Endothelial cell of umbilical vein (primary cell): ENCODE results near the gene NXT2. TPM values are rescaled to one million over a fixed set of nuclear protein-coding genes. Genes with fewer than 3 reads are reported as not detected.

Experiments
- BruUV-seq: library from RNA; stranded (reverse); fragments of 400-500 nt; replicated peaks from 2 replicates; lab custom pipeline; 2021; lab: Mats Ljungman, UMichigan
- CTCF ChIA-PET: fragments of 300-600, 350-600 bp; sonication (Branson Sonifier 250); formaldehyde crosslinking; loops from one replicate; lab custom pipeline; 2021; ENCODE audit warnings: antibody characterized with exemption, inconsistent platforms; lab: Charles Lee
- POLR2A ChIA-PET: fragments of 300-600, 350-600 bp; sonication (Branson Sonifier 250); formaldehyde crosslinking; loops from one replicate; lab custom pipeline; 2021; ENCODE audit warnings: antibody characterized with exemption, inconsistent platforms; lab: Charles Lee
- DNase-seq: peaks from one replicate; pipeline ENCODE4 v3.0.0-alpha.2; 2011; ENCODE audit warnings: low read depth, low spot score
- FAIRE-seq: peaks from 2 replicates; lab custom pipeline; 2011; peaks lifted over from hg19 to GRCh38; lab: Jason Lieb, UNC
- H2AFZ ChIP-seq: 2 replicates; pipeline ENCODE4 v1.6.0; 2012; ENCODE audit warnings: low read depth, low read length, control low read depth, inconsistent platforms
- H3K27ac ChIP-seq: 2 replicates; pipeline ENCODE4 v1.5.1; 2011; ENCODE audit warnings: low read depth, mild to moderate bottlenecking, control low read depth, low read length, moderate library complexity; ENCODE audit not compliant: insufficient read depth
- H3K27me3 ChIP-seq, 2 experiments: 2 replicates each; pipeline versions ENCODE4 v1.6.0 to v1.6.1; 2011; ENCODE audit warnings: low read length in 2 of 2, mixed read lengths in 1 of 2; ENCODE audit not compliant: control insufficient read depth in 2 of 2, insufficient read depth in 2 of 2
- H3K36me3 ChIP-seq, 2 experiments: 2 replicates in 1 of 2; 3 replicates in 1 of 2; pipeline ENCODE4 v1.5.1; 2011; ENCODE audit warnings: low read length in 2 of 2, mild to moderate bottlenecking in 1 of 2, moderate library complexity in 1 of 2; ENCODE audit not compliant: control insufficient read depth in 2 of 2, insufficient read depth in 2 of 2; ENCODE audit errors: extremely low read depth in 1 of 2
- H3K4me1 ChIP-seq: 3 replicates; pipeline ENCODE4 v1.5.1; 2011; ENCODE audit warnings: mild to moderate bottlenecking, low read length; ENCODE audit not compliant: control insufficient read depth, insufficient read depth; ENCODE audit errors: extremely low read depth
- H3K4me2 ChIP-seq: 2 replicates; pipeline ENCODE4 v1.6.1; 2011; ENCODE audit warnings: low read length, control low read depth, mixed read lengths; ENCODE audit not compliant: insufficient read depth
- H3K4me3 ChIP-seq, 3 experiments: fragments of 200-600 bp in 1 of 3; sonication (generic), shearing (Covaris generic) in 1 of 3; replicated peaks in 1 of 3; 2 replicates each; pipeline ENCODE4 v1.5.1; 2011 to 2016; ENCODE audit warnings: control low read depth in 3 of 3, low read length in 3 of 3, mild to moderate bottlenecking in 2 of 3, inconsistent platforms in 1 of 3, low read depth in 1 of 3, moderate library complexity in 1 of 3; ENCODE audit not compliant: insufficient read depth in 1 of 3
- H3K79me2 ChIP-seq: 2 replicates; pipeline ENCODE4 v1.6.0; 2012; ENCODE audit warnings: low read length, inconsistent platforms; ENCODE audit not compliant: control insufficient read depth, insufficient read depth
- H3K9ac ChIP-seq: replicated peaks from 2 replicates; pipeline ENCODE3; 2011; ENCODE audit warnings: low read length, control low read depth; ENCODE audit not compliant: insufficient read depth; ENCODE audit errors: extremely low read depth
- H3K9me1 ChIP-seq: replicated peaks from 3 replicates; pipeline ENCODE4 v1.6.0; 2011; ENCODE audit warnings: mild to moderate bottlenecking, low read length; ENCODE audit not compliant: control insufficient read depth, insufficient read depth; ENCODE audit errors: extremely low read depth
- H3K9me3 ChIP-seq: replicated peaks from 2 replicates; pipeline ENCODE4 v1.5.1; 2012; ENCODE audit warnings: low read length, inconsistent platforms; ENCODE audit not compliant: control insufficient read depth, insufficient read depth
- H4K20me1 ChIP-seq: replicated peaks from 2 replicates; pipeline ENCODE3; 2011; ENCODE audit warnings: mild to moderate bottlenecking, low read length; ENCODE audit not compliant: control insufficient read depth, insufficient read depth; ENCODE audit errors: extremely low read depth
- CTCF ChIP-seq, 2 donors: IDR thresholded peaks; 1 replicate in 1 of 2; 2 replicates in 1 of 2; pipeline ENCODE4 v1.5.1; 2011; ENCODE audit warnings: low read length in 2 of 2, mild to moderate bottlenecking in 2 of 2, moderate library complexity in 2 of 2, control low read depth in 1 of 2, inconsistent platforms in 1 of 2, low read depth in 1 of 2; ENCODE audit not compliant: insufficient read depth in 1 of 2; ENCODE audit errors: extremely low read depth in 1 of 2
- EZH2 ChIP-seq: IDR thresholded peaks from 2 replicates; pipeline ENCODE4 v1.6.1; 2012; ENCODE audit warnings: borderline replicate concordance, low read depth, mild to moderate bottlenecking, moderate library complexity, low read length, inconsistent platforms; ENCODE audit not compliant: severe bottlenecking
- FOS ChIP-seq: IDR thresholded peaks from 2 replicates; pipeline ENCODE4 v1.6.1; 2011; ENCODE audit warnings: mild to moderate bottlenecking, low read length, moderate library complexity, borderline replicate concordance; ENCODE audit not compliant: insufficient read depth
- GATA2 ChIP-seq: IDR thresholded peaks from 2 replicates; pipeline ENCODE4 v1.7.0; 2011; ENCODE audit warnings: low read depth, mild to moderate bottlenecking, moderate library complexity, mixed read lengths, low read length; ENCODE audit not compliant: insufficient read length, insufficient read depth
- JUN ChIP-seq: IDR thresholded peaks from 2 replicates; pipeline ENCODE4 v1.6.1; 2011; ENCODE audit warnings: borderline replicate concordance, low read depth; ENCODE audit not compliant: insufficient read length, insufficient read depth
- MAX ChIP-seq: IDR thresholded peaks from 2 replicates; pipeline ENCODE4 v1.6.1; 2011; ENCODE audit not compliant: insufficient read depth, insufficient read length
- MYC ChIP-seq: IDR thresholded peaks from one replicate; pipeline ENCODE4 v1.6.1; 2011; ENCODE audit warnings: mild to moderate bottlenecking, low read depth, low read length
- POLR2A ChIP-seq: IDR thresholded peaks from 2 replicates; pipeline ENCODE4 v1.6.1; 2012; ENCODE audit warnings: low read depth, mild to moderate bottlenecking, control low read depth, low read length
- POLR2AphosphoS5 ChIP-seq: IDR thresholded peaks from 2 replicates; pipeline ENCODE4 v1.6.1; 2012; ENCODE audit warnings: low read depth, mild to moderate bottlenecking, control low read depth, low read length, moderate library complexity; ENCODE audit not compliant: insufficient read depth
- dilution Hi-C: fragments of 300-500 bp; cut with MboI; formaldehyde crosslinking; loops from one replicate; pipeline ENCODE4 v1.15.0; 2019; ENCODE audit warnings: low sequenced_read_pairs; ENCODE audit not compliant: extremely low pct_ligation_motif_present
- intact Hi-C: fragments of 100-400 bp; cut with micrococcal nuclease; formaldehyde crosslinking; loops from one replicate; pipeline ENCODE4 v1.10.0; 2022
- polyA plus RNA-seq, 4 experiments: library from polyadenylated mRNA; depleted of rRNA in 3 of 4; stranded (reverse) in 3 of 4; unstranded in 1 of 4; fragments of >200 nt; gene quantifications; 2 replicates each; pipeline versions ENCODE4 v1.2.1 to v1.2.3, GENCODE V29; 2011 to 2012; ENCODE audit warnings: missing spikeins in 1 of 4
- total RNA-seq: library from RNA; stranded (reverse); gene quantifications from 2 replicates; pipeline ENCODE4 v1.2.3, GENCODE V29; 2021

Gene NXT2
- total and polyA plus RNA-seq, 2 donors (not counting 3 experiments of a cell fraction or from before 2014, with no cell fraction given) = 2.2 to 3.8 TPM

GRCh38 chrX:109489174-109489573, 47.5 kb upstream of the NXT2 start:
- Histone ChIP-seq H3K4me3 (no peak overlapping the region), H3K9me3 (no peaks in the 10 kb centered on the region), H3K9me1 (no peaks in the 10 kb centered on the region), H3K27ac (no peak overlapping the region), H2AFZ (no peak overlapping the region), H3K9ac (no peak overlapping the region), H4K20me1 (no peaks in the 10 kb centered on the region), H3K36me3 (no peaks in the 10 kb centered on the region), H3K27me3 (peaks cover 2% of the 10 kb centered on the region in 2 experiments), H3K4me1 (no peaks in the 10 kb centered on the region), H3K4me2 (no peak overlapping the region), H3K79me2 (no peaks in the 10 kb centered on the region)
- intact Hi-C loops = loop anchor here (5.0 kb wide), 1 partner anchor 48 kb away; the partner anchor contains the start of gene NXT2
- ChIA-PET POLR2A (no interaction called here), CTCF (interaction anchor here (0.7 to 2.3 kb wide), 4 partner anchors 14 to 402 kb away, joined by 3 to 8 read pairs (median 4); no protein-coding TSS in a partner anchor)
- no peak for DNase-seq
- FAIRE-seq = no peak
- BruUV-seq = no TSS peak
- TF ChIP-seq MYC (no peak), POLR2A (no peak), FOS (no peak), GATA2 (no peak), EZH2 (no peak), JUN (no peak), CTCF (IDR thresholded peaks at IDR 0.05; ENCODE audit: extremely low read depth in 1 of 2, insufficient read depth in 1 of 2, low read depth in 1 of 2, low read length in 2 of 2) (no peak), MAX (no peak), POLR2AphosphoS5 (no peak)
- dilution Hi-C loops = no loop called here
